ES-I3 (cell line): ENCODE measurements around the gene INO80E.
"Not testable (repeated sequence)": the region's sequence is repeated elsewhere in the genome, so short reads cannot be mapped to it uniquely, and the experiment has no call there.

Experiments
- H3K36me3 ChIP-seq: 2 replicates; pipeline ENCODE4 v1.6.1; 2013; ENCODE audit warnings: mild to moderate bottlenecking, low read length, control low read depth, moderate library complexity; ENCODE audit not compliant: insufficient read depth
- H3K4me1 ChIP-seq: 2 replicates; pipeline ENCODE4 v1.6.1; 2013; ENCODE audit warnings: mild to moderate bottlenecking, control low read depth, low read length; ENCODE audit not compliant: insufficient read depth
- H3K9ac ChIP-seq: 2 replicates; pipeline ENCODE4 v1.6.1; 2013; ENCODE audit warnings: low read depth, mild to moderate bottlenecking, low read length, moderate library complexity
- H3K9me3 ChIP-seq: 2 replicates; pipeline ENCODE4 v1.6.1; 2013; ENCODE audit warnings: mild to moderate bottlenecking, low read length, moderate library complexity; ENCODE audit not compliant: control insufficient read depth, insufficient read depth

INO80E gene

GRCh38 chr16:29995911-29996765, at the start of gene INO80E:
TSS of gene INO80E (plus strand) at chr16:29996241. CDS start at chr16:29996311, 70 bp downstream.
- Histone ChIP-seq H3K36me3 (peaks cover 4% of the 10 kb centered on the region; the same call in 1 of the 2 replicates), H3K9ac (peak within 1 kb of the TSS; percentile 65), H3K9me3 (no peaks in the 10 kb centered on the region), H3K4me1 (no peaks in the 10 kb centered on the region; the same call in 1 of the 2 replicates)

GRCh38 chr16:29947897-29948296, 48.1 kb upstream of the INO80E start:
- no peak overlapping the region for H3K9ac ChIP-seq
- peaks cover 6% of the 10 kb centered on the region for H3K4me1 ChIP-seq
- no peaks in the 10 kb centered on the region for H3K36me3 ChIP-seq
- H3K9me3 ChIP-seq, result no peaks in the 10 kb centered on the region

- Histone ChIP-seq H3K4me1 (peaks cover 6% of the 10 kb centered on the region), H3K9me3 (no peaks in the 10 kb centered on the region), H3K9ac (no peak overlapping the region), H3K36me3 (no peaks in the 10 kb centered on the region)
Measured at GRCh38 chr16:29950806-29951461, 45.1 kb upstream of the INO80E start.

- no peak overlapping the region for H3K9ac ChIP-seq
- peaks cover 6% of the 10 kb centered on the region for H3K4me1 ChIP-seq
- H3K9me3 ChIP-seq, result no peaks in the 10 kb centered on the region
- no peaks in the 10 kb centered on the region for H3K36me3 ChIP-seq
Measured at GRCh38 chr16:29951625-29952365, 44.2 kb upstream of the INO80E start.

- Histone ChIP-seq H3K9me3 (no peaks in the 10 kb centered on the region), H3K36me3 (no peaks in the 10 kb centered on the region), H3K4me1 (0 out of 2 replicates have a peak, but pooled peaks cover 3% of the 10 kb centered on the region), H3K9ac (no peak overlapping the region)
Measured at GRCh38 chr16:29958756-29959155, 37.3 kb upstream of the INO80E start.

GRCh38 chr16:29959293-29959692, 36.7 kb upstream of the INO80E start:
- Histone ChIP-seq H3K36me3 (no peaks in the 10 kb centered on the region), H3K9ac (no peak overlapping the region), H3K9me3 (no peaks in the 10 kb centered on the region), H3K4me1 (0 out of 2 replicates have a peak, but pooled peaks cover 3% of the 10 kb centered on the region)

- H3K4me1 ChIP-seq, H3K36me3 ChIP-seq, H3K9me3 ChIP-seq, H3K9ac ChIP-seq: not testable (repeated sequence)
Measured at GRCh38 chr16:29959821-29960220, 36.2 kb upstream of the INO80E start.

- no peaks in the 10 kb centered on the region for H3K9me3 ChIP-seq
- peak overlapping the region; percentile 78; the same call in 1 of the 2 replicates for H3K9ac ChIP-seq
- 0 out of 2 replicates have a peak, but pooled peaks cover 3% of the 10 kb centered on the region for H3K4me1 ChIP-seq
- no peaks in the 10 kb centered on the region for H3K36me3 ChIP-seq
Measured at GRCh38 chr16:29961127-29961478, 34.9 kb upstream of the INO80E start.

- H3K4me1 ChIP-seq, result 0 out of 2 replicates have a peak, but pooled peaks cover 3% of the 10 kb centered on the region
- H3K9me3 ChIP-seq, result no peaks in the 10 kb centered on the region
- peak within 1 kb of the TSS; percentile 78 for H3K9ac ChIP-seq
- no peaks in the 10 kb centered on the region for H3K36me3 ChIP-seq
Measured at GRCh38 chr16:29961479-29962343, 34.3 kb upstream of the INO80E start, which contains the start of gene TMEM219. TSS of gene TMEM219 (plus strand) at chr16:29962079. CDS start at chr16:29963144, 1,065 bp downstream.

- peak overlapping the region; percentile 78 for H3K9ac ChIP-seq
- H3K4me1 ChIP-seq, result 0 out of 2 replicates have a peak, but pooled peaks cover 3% of the 10 kb centered on the region
- H3K36me3 ChIP-seq, result no peaks in the 10 kb centered on the region
- H3K9me3 ChIP-seq, result no peaks in the 10 kb centered on the region
Measured at GRCh38 chr16:29962344-29962994, 33.6 kb upstream of the INO80E start.

- Histone ChIP-seq H3K9me3 (no peaks in the 10 kb centered on the region), H3K36me3 (no peaks in the 10 kb centered on the region), H3K4me1 (0 out of 2 replicates have a peak, but pooled peaks cover 3% of the 10 kb centered on the region), H3K9ac (no peak overlapping the region)
Measured at GRCh38 chr16:29963021-29963743, 32.9 kb upstream of the INO80E start.

- Histone ChIP-seq H3K4me1 (no peaks in the 10 kb centered on the region), H3K9ac (no peak overlapping the region), H3K9me3 (peaks cover 12% of the 10 kb centered on the region), H3K36me3 (peaks cover 2% of the 10 kb centered on the region; the same call in 1 of the 2 replicates)
Measured at GRCh38 chr16:29968205-29968604, 27.8 kb upstream of the INO80E start.
